ENCODE data around the gene FOXN3. TPM values are rescaled to one million over a fixed set of nuclear protein-coding genes. Genes with fewer than 3 reads are reported as not detected.

FOXN3 gene
- total RNA-seq, 4 donors from 2014 or later, result 99.6 to 172 (median 103) TPM

DNA sequence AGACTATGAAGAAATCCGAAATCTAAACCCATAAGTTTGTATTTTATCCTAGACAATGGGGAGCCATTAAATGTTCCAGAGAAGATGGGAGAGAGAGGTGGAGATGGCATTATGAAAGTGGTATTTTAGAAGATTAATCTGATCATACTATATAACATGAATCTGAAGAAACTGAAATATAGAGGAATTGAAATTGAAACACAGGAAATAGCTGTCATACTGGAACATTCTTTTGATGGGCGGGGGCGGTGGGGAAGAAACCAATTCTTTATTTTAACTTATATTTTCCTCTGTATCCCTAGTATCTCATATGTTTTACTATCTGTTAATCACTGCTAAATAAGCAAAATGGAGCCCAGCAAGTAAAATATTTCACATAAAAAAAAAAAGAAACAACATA, 27.0 kb upstream of the FOXN3 start:
- in situ Hi-C loops (cut with MboI; ENCODE audit: low sequenced_read_pairs in 4 of 4), result loop anchor here in 1 of 4 donors (25.0 kb wide), 1 partner anchor 468 kb away; no protein-coding TSS in a partner anchor
- peak overlapping the region in 2 of 4 donors; percentile 2 for H3K27ac ChIP-seq
- TF ChIP-seq POLR2A (IDR thresholded peaks at IDR 0.05), result no peak
- TF ChIP-seq, protein P1, sequence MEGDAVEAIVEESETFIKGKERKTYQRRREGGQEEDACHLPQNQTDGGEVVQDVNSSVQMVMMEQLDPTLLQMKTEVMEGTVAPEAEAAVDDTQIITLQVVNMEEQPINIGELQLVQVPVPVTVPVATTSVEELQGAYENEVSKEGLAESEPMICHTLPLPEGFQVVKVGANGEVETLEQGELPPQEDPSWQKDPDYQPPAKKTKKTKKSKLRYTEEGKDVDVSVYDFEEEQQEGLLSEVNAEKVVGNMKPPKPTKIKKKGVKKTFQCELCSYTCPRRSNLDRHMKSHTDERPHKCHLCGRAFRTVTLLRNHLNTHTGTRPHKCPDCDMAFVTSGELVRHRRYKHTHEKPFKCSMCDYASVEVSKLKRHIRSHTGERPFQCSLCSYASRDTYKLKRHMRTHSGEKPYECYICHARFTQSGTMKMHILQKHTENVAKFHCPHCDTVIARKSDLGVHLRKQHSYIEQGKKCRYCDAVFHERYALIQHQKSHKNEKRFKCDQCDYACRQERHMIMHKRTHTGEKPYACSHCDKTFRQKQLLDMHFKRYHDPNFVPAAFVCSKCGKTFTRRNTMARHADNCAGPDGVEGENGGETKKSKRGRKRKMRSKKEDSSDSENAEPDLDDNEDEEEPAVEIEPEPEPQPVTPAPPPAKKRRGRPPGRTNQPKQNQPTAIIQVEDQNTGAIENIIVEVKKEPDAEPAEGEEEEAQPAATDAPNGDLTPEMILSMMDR (IDR thresholded peaks at IDR 0.05 in 4 of 5, conservative IDR thresholded peaks at IDR 0.05 in 1 of 5), result no peak

DNA sequence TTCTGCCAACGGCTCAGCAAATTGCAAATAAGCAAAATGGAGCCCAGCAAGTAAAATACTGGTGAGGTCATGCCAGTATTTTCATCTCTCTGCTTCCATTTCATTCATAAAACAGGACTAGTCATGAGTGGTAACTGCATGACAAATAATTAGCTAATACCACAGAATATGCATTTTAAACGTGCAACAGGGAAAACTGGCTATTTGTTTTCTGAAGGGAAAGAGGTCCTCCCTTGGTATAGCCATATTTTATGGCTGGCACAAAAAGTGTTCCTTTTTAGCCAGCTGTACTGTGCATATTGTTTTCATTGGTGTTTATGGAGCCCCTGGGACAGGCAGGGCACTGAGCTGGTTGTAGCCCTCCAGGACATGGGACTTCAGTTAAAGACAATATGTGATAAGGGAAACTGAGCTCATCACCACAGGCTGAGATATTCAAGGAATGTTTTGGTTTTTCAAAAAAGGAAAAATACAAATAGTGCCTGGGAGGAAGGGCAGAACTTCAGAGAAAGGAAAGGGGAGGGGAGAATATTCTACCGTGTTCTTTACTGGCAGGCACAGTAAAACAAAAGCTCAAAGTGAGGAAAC, 26.1 kb upstream of the FOXN3 start:
- Histone ChIP-seq H3K27ac (no peak overlapping the region), H3K4me1 (peaks cover 7 to 10% of the 10 kb centered on the region in 2 donors), H3K4me3 (no peak overlapping the region), H3K27me3 (no peaks in the 10 kb centered on the region), H3K36me3 (no peaks in the 10 kb centered on the region), H3K9me3 (no peaks in the 10 kb centered on the region)
- intact Hi-C loops (cut with DNase I; ENCODE audit: low total_unique reads) (no loop called here), in situ Hi-C loops (cut with MboI; ENCODE audit: low sequenced_read_pairs in 4 of 4) (loop anchor here in 1 of 4 donors (25.0 kb wide), 1 partner anchor 469 kb away; no protein-coding TSS in a partner anchor)
- no peak for ATAC-seq
- no peak for TF ChIP-seq POLR2A (IDR thresholded peaks at IDR 0.05)
- TF ChIP-seq, protein P1 (IDR thresholded peaks at IDR 0.05 in 4 of 5, conservative IDR thresholded peaks at IDR 0.05 in 1 of 5), result no peak
- no peak for DNase-seq

More for the DNA sequence above, 27.0 kb upstream of the FOXN3 start:
- no peak for DNase-seq
- H3K4me1 ChIP-seq, result peaks cover 7 to 10% of the 10 kb centered on the region in 2 donors
- ATAC-seq, result no peak
- H3K9me3 ChIP-seq, result no peaks in the 10 kb centered on the region
- no peaks in the 10 kb centered on the region for H3K27me3 ChIP-seq
- intact Hi-C loops (cut with DNase I; ENCODE audit: low total_unique reads), result no loop called here
- no peaks in the 10 kb centered on the region for H3K36me3 ChIP-seq
- H3K4me3 ChIP-seq, result no peak overlapping the region

DNA sequence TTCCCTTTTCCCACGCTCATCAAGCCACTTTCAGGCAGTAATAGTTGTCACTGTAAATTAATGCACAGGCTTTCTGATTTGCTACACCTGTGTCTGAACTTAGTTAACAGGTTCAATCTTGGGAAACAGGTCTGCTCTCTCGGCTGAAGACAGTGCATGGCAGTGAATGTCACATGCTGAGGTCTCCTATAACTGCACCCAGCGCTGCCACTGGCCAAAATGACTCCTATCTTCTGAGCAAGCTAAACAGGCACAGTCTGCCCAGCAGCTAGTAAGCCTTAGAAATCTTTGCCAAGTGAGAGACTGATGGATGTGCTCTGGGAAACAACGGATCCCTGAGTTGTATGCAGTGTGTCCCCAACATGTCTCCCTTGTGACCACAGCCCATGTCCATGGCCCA, 25.2 kb upstream of the FOXN3 start:
- DNase-seq, result no peak
- in situ Hi-C loops (cut with MboI; ENCODE audit: low sequenced_read_pairs in 4 of 4) (loop anchor here in 1 of 4 donors (25.0 kb wide), 1 partner anchor 470 kb away; no protein-coding TSS in a partner anchor), intact Hi-C loops (cut with DNase I; ENCODE audit: low total_unique reads) (no loop called here)
- TF ChIP-seq, protein P1 (IDR thresholded peaks at IDR 0.05 in 4 of 5, conservative IDR thresholded peaks at IDR 0.05 in 1 of 5), result no peak
- TF ChIP-seq POLR2A (IDR thresholded peaks at IDR 0.05), result no peak
- H3K27me3 ChIP-seq, result no peaks in the 10 kb centered on the region
- no peak overlapping the region for H3K4me3 ChIP-seq
- no peak overlapping the region for H3K27ac ChIP-seq
- H3K4me1 ChIP-seq, result peaks cover 7 to 10% of the 10 kb centered on the region in 2 donors
- no peaks in the 10 kb centered on the region for H3K9me3 ChIP-seq
- no peaks in the 10 kb centered on the region for H3K36me3 ChIP-seq
- no peak for ATAC-seq

DNA sequence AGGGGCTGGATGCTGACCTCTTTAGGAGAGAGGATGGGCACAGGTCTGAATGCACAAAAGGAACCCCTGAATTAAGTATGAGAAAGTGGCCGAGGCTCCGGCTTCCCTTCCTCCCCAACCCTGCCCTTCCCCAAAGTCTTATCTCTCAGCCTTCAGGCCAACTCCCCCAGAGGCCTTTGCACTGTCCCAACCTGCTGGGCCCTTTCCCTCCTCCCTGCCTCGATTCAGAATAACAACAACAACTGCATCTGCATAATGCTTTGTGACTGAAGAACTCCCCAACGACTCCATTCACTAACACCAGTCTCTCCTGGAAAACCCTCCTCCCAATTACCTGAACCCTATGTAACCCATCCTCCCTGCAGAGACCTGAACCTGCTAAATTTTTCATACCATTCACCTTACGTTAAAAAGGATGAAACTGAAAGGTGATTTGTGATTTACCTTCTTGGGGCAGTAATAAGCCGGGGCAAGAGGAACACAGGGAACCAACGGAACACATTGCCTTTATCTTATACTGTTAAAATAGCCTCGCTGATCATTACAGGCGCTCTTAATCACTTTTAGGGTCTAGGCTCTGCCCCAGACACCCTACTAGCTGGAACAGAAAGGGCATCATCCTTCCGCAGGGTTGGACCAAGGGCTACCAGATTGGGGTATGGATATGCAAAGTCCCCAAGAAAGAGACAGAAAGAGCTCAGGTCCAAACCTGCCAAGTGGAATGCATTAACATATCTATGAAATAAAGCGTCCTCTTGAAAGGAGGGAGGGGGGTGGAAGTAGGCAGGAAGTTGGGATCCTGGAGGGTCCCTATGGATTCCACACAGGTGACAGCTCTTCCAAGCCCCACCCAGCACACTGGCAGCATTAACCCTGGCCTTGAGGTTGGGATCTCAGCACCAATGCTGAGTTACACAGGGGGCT, 24.2 kb upstream of the FOXN3 start:
- TF ChIP-seq, protein P1 (IDR thresholded peaks at IDR 0.05 in 4 of 5, conservative IDR thresholded peaks at IDR 0.05 in 1 of 5), result no peak
- no peak for TF ChIP-seq POLR2A (IDR thresholded peaks at IDR 0.05)
- Histone ChIP-seq H3K4me3 (no peak overlapping the region), H3K27me3 (no peaks in the 10 kb centered on the region), H3K9me3 (no peaks in the 10 kb centered on the region), H3K36me3 (no peaks in the 10 kb centered on the region), H3K4me1 (peaks cover 7 to 10% of the 10 kb centered on the region in 2 donors), H3K27ac (no peak overlapping the region)
- in situ Hi-C loops (cut with MboI; ENCODE audit: low sequenced_read_pairs in 4 of 4) (loop anchor here in 1 of 4 donors (25.0 kb wide), 1 partner anchor 471 kb away; no protein-coding TSS in a partner anchor), intact Hi-C loops (cut with DNase I; ENCODE audit: low total_unique reads) (no loop called here)
- ATAC-seq (no peak), DNase-seq (no peak)

All from gastrocnemius medialis (tissue), 4 donors.